HT-29 (cell line): ENCODE data around the gene DUS3L. TPM values are rescaled to one million over a fixed set of nuclear protein-coding genes. Genes with fewer than 3 reads are reported as not detected.
"Not testable (repeated sequence)": the region's sequence is repeated elsewhere in the genome, so short reads cannot be mapped to it uniquely, and the experiment has no call there.

Source experiments
- DNase-seq: peaks from one replicate; pipeline ENCODE4 v3.0.0-alpha.2; 2015; ENCODE audit warnings: low spot score
- total RNA-seq: library from RNA; depleted of rRNA; stranded (reverse); fragments of >200 nt; shearing (Covaris generic); gene quantifications from 2 replicates; pipeline ENCODE4 v1.2.3, GENCODE V29; 2014

DUS3L gene
- total RNA-seq, 1 experiment from 2014 or later: 90.4 TPM

DNA sequence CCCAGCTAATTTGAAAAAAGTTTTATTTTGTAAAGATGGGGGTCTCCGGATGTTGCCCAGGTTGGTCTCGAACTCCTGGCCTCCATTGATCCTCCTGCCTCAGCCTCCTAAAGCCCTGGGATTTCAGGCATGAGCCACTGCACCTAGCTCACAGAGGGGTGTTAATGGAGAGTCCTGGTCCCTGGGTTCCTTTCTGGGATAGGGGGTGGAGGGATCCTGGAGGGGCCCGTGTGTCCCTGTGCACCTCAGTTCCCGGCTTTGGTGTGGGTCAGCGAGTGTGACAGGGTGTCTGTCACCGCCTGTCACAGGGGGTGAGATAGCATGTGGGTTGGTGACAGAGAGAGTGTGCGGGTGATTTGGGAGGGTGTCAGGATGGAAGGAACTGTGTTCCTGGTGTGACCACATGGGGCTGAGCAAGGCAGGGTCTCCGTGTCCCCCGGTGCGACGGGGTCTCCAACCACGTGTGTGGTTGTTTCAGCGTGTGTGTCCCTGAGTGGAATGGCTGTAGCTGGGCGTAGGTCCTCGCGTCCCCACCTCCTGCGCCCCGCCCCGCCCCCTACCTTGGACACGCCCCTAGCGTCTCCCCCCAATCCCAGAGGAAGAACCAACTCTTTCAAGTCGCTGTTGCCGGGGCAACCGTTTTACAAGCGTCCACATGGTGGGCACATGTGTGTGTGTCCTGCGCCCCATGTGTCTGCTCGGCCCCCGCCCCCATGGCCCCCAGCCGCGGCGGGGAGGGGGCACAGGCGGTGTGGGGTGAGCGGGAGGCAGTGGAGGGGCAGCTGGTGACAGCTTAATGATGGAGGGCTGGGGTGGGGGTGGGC is 11.0 kb upstream of the DUS3L start:
- no peak for DNase-seq

- no peak for DNase-seq
These were observed 9.7 kb upstream of the DUS3L start for GRCh38 chr19:5800361-5801270.

DNA sequence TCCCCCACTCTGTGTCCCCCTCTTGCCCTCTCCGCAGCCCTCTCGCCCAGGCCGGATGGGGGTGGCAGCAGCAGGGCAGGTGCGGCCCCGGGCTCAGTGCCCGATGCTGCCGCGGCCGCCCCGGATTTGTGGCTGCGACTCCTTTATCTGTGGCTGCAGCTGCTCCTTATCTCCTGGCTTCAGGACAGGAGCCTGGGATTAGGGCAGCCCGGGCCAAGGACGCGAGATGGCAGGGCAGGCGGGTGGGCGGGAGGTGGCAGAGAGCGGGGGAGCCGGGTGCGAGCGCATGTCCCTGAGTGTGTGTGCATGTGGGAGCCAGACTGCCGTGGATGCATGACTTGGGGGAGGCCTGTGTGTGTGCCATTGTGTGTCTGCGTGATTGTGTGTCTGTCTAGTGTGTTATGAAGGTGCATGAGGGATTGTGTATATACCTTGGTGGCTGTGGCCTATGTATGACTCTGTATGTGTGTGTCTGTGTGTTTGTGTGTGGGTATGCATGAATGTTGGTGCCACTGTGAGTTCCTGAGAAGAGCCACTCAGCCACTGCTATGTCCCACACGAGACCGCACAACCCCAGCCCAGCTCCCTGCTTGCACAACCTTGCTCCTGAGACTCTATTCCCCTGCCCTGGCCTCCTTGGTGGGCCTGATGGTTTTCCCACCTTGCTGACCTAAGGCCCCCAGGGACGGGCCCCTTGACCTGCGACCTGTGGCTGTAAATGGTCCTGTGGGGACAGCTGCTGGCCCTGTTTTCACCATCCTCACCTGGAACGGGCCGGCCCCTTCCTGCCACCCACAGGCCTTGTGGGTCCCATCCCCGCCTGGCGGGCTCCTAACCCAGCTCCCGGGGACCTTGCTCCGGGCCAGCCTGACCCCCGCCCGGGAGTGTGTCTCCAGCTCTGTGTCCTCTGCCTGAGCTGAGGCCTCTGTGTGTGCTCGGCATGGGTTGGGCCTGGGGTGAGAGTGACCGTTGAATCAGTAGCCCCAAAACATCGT is 8.6 kb upstream of the DUS3L start:
- no peak for DNase-seq

DNA sequence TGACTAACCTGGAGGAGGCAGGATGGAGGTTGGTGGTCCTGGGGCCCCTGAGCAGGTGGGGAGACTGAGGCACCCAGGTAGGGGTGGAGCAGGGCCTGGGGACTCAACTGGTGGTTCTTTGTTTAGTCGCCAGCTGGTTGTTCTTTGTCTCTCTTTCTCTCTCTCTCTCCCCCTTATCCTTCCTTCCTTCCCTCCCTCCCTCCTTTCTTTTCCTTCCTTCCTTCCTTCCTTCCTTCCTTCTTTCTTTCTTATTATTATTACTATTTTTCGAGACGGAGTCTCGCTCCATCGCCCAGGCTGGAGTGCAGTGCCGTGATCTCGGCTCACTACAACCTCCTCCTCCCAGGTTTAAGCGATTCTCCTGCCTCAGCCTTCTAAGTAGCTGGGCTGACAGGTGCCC is 7.3 kb upstream of the DUS3L start:
- DNase-seq: no peak

GRCh38 chr19:5795382-5795919 is 4.5 kb upstream of the DUS3L start:
- no peak for DNase-seq

DNA sequence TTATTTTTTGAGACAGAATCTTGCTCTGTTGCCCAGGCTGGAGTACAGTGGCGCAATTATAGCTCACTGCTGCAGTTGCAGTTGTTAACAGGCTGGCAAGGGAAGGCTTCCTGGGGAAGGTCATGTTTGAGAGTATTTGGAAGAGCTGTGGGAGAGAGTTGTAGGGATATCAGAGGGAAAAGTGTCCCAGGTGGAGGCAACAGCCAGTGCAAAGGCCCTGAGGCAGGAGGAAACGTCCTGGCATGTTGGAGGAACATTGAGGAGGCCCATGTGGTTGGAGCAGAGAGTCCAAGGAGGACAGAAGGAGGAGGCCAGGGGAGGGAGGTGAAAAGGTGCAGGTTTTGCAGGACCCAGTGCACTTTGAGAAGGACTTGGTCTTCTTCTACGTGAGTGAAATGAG is 2.2 kb upstream of the DUS3L start:
- DNase-seq: no peak

DNA sequence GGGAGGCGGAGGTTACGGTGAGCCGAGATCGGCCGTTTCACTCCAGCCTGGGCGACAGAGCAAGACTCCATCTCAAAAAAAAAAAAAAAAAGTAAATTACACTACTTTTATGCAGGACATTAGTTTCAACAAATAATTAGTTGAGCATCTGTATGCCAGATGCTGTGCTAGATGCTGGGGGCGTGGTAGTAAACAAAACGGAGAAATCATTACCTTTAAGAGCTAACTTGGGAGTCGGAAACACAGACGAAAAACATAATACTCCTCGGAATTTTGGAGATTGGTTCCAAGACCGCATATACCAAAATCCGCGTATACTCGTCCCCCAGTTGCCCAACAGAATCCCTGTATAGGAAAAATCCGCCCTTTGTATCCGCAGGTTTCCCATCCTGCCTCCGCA is 1.3 kb upstream of the DUS3L start:
- DNase-seq: no peak

DNA sequence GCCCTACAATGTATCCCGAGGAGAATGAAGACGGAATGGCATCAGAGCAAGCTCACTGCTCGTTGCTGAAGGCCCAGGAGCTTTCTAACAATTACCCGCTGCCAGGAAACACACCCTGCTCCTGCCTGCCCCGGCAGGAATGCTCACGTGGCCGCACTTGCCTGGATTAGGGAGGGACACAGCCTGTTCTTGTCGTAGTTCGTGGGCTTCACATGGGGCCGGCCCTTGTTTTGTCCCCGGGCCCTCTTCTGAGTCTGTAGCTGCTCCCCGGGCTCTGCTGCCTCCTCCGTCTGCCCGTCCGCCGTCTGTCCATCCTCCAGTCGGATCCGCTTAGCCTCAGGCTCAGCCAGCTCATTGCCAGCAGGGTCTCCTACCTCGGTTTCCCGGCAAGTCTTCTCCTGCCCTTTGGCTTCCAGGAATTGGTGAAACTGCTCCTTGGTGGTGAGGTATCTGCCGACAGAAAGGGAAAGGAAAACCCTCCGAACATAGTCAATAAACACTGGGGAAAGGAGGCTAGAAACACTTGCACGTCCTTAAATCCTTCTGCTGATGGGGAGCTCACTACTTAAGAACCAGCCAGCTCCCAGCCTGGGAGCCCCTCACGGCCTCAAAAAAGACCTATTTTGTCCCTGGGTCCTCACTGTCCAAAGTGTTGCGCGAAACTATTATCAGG is 941 bp downstream of the DUS3L start:
- DNase-seq: no peak

- DNase-seq: no peak
These were observed 1.6 kb downstream of the DUS3L start for GRCh38 chr19:5789351-5789761.

DNA sequence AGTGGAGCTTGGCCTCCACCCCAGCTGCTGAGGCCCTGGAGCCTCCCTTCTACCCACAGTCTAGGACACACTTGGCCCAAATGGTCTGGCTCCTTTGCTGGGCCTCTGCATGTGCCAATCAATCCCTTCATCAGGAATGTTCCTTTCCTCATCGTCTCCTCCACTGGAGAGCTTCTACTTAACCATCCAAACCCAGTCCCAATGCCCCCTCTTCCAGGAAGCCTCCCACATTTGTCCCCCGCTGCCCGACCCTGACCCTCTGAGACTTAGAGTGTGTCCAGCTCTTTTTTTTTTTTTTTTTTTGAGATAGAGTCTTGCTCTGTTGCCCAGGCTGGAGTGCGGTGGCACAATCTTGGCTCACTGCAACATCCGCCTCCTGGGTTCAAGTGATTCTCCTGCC is 2.5 kb downstream of the DUS3L start:
- no peak for DNase-seq

DNA sequence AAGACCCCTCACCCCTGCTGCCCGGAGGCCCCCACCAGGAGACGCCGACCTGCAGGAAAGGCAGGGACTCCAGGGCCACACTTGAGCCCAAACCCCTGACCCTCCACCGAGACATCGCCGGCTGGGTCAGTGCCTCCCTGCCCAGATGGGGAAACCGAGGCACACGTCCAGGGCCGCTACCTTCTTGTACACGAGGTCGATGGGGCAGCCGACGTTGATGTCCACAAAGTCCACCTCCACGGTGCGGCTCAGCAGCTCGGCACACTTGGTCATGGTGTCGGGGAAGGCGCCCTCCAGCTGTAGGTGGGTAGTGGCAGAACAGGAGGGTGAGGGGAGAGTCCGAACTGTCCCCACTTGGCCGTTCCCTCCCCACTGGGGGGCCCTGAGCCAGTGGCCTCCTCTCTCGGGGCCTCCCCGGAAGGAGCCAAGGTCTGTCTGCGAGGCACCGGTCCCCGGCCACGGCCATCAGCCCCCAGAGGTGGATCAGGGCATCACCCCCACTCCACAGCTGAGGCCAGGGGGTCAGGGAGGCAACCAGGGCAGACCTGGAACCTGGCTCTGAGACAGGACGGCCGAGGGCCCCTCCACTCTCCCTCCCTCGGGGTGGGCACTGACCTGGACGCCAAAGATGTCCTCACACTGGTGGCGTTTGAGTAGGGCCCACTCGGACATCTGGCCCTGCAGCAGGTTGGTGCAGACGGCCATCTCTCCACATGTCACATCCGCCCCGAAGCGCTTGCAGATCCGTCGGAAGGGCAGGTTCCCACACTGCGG is 3.4 kb downstream of the DUS3L start:
- no peak for DNase-seq

DNA sequence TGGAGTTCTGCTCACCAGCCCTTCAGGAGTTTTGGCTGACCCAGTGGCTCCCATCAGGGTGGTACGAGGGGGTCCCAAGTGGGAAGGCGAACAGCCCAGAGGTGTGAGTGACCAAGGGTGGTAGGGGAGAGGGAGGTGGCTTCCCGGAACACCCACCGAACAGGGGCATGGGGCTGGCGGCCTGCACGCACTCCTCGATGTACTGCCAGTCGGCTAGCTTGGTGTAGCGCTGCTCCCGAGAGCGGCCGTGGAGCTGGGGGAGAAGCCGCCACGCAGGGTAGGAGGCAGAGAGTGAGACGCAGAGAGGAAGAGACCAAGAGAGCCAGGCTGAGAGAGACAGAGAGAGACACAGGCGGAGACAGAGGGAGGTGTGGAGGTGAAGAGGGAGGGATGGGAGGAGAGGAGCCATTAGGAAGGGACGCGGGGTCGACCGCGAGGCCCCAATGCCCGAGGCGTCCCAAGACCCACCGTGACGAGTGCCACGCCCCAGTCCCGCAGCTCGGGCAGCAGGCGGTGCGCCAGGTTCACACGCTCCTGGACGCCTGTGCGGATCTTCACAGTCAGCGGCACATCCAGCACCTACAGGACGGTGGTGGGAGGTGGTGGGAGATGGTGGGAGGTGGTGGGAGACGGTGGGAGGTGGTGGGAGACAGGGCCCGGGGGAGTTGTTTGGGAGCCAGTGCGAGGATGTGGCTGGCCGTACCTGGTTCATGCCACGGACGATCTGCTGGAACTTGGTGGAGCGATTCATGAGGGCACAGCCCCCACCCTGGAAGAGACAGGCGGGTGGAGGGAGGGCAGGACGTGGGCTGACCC is 4.2 kb downstream of the DUS3L start:
- no peak for DNase-seq

- DNase-seq: no peak
These were observed 5.5 kb downstream of the DUS3L start for GRCh38 chr19:5785423-5785822.

- no peak for DNase-seq
These were observed 6.3 kb downstream of the DUS3L start, which contains the start of gene PRR22 for GRCh38 chr19:5784581-5785147. TSS of gene PRR22 (minus strand) at chr19:5784746. CDS start at chr19:5784660, 86 bp downstream.

DNA sequence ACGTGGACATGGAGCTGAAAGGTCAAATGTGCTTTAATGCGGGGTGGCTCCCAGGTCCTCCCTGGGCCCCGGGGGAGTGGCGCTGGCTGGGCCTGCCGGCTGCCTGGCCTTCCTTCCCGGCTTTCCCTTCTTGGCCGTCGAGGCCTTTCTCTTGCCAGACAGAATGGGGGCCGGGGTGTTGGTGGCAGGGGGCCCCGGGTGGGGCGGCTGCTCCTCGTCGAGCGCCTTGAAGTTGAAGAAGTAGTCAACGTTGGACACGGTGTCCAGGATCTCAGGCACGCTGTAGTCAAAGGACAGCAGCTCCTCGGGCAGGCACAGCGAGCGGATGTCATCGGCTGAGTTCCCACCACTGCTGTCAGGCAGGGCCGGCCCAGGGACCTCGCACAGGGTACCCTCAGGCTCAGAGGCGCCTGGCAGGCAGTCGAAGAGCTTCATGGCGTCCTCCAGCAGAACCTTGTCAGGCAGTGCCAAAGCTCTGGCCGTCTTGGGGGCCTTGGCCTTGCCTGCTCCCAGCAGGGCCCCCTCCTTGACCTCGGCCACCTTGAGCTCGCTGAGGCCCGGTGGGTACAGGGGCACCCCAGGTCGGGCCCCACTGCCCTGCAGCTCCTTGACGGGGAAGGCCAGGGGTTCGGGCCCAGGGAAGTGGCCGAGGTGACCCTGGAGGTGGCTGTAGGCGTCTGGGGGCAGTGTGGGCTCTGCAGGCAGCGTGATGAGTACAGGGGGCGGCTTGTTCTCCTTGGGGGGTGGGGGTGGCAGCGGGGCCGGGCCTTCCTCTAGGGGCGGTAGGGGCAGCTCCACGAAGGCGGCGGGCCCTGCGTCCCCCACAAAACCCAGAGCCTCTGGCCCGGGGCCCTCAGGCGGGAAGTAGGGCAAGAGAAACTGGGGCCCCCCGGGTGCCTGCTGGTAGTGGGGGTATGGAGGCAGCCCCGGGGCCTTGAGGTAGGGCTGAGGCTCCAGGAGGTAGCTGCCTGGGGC is 7.7 kb downstream of the DUS3L start:
- DNase-seq: no peak

GRCh38 chr19:5782322-5782721 is 8.6 kb downstream of the DUS3L start:
- no peak for DNase-seq

GRCh38 chr19:5780916-5781315 is 10.0 kb downstream of the DUS3L start:
- DNase-seq: not testable (repeated sequence)
